Activated CD4-positive, alpha-beta T cell treated with anti-CD3 and anti-CD28 coated beads for 24 hours (primary cell): Measurements from ENCODE around the gene MED10.
"Not testable (repeated sequence)": the region's sequence is repeated elsewhere in the genome, so short reads cannot be mapped to it uniquely, and the experiment has no call there.

Source experiments
- DNase-seq, 2 donors: peaks; one replicate each; pipeline ENCODE4 v3.0.0-alpha.2; 2020; ENCODE audit warnings: low read depth in 2 of 2

Gene MED10

DNA sequence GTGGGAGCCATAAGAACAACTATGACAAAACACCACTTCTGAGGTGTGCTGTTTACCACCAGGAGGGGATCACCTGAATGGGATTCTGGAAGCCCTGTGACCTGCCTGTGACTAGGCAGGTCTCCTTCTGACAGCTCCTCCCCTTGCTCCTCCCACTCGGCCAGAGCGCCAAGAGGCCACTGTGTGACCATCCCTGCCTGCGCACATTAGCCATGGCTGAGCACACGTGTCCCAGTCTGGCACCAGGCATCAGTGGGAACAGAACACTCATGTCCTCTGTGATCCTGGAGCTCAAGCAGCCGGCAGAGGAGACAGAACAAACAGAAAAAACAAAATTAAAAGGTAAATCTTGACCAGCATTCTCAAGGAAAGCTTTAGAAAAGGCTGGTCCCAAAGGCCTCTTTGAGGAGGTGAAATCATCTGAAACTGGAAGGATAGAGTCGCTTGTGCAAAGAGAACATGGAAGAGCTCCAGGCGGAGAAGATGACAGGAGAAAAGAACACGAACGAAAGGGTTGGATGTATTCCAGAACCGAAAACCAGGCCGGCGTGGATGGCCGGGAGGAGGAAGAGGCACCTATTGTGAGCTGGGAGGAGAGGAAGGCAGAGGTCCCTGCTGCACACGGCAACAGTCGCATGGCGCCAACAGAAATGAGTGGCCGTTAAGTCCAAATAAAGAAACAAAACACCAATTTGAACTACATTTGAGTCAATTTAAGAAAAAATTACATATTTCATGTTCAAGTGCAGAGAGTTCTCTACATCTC lies 5.1 kb downstream of the MED10 start:
- no peak for DNase-seq

DNA sequence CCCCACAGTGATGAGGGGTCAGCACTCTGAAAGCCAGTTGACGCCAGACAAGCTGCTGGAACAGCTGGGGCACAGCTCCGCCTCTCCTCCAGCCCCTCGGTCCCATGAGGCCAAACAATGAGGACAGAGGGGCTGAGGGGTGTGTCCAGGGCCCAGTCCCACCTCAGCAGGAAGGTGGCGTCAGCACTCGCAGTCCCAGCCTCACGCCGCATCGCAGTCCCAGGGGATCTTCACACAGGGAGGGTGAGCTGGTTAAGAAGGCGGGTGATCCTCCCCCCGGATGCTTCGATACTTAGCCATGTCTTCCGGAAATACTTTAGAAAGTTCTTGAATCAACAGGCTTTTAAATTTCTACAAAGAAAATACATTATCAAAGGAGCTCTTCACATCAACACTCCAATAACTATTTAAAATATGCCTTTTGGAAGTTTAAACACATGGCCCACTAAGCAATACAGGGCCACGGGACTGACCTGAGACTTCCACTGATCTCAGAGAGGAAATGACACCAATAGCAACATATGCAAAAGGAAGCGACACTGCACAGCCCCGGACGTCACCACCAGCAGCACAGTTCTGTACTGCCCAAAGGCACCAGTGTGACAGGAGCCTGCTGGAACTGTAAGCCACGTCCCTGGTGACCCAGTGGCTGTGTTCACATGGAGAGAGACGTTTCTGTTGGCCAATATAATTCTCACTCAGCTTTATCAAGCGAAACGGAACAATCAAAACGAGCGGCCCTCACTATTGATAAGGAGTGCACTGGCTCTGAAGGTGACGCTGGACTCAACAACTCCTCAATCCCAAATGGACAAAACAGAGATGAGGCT lies 5.9 kb downstream of the MED10 start:
- no peak for DNase-seq

DNA sequence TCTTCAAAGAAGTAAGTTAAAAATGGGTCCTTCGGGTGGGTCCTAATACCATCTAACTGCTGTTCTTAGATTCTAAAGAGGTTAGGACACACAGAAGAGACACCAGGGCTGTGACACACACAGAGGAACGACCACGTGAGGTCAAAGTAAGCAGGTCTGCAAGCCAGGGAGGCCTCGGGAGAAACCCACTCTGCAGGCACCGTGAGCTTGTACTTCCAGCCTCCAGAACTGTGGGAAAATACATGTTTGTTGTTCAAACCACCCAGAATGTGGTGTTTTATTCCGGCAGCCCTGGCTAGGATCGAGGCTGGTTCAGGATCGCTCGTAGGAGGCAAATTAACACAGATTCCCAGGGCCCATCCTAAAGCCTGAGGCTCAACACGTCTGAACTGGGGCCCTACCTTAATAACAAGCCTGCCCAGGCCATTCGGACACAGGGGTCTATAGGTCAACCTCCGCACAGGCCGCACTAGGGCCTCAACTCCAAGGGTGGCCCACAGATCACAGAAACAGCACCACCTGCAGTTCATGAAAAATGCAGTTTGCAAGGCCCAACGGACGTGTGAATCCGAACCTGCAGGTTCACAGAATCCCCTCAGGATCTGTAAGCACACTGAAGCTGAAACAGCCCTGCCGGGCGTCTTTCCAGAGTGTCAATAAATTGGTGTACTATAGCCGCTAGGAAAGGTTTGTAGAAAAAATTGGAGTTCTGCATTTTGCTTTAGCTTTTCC lies 7.1 kb downstream of the MED10 start:
- no peak for DNase-seq

DNA sequence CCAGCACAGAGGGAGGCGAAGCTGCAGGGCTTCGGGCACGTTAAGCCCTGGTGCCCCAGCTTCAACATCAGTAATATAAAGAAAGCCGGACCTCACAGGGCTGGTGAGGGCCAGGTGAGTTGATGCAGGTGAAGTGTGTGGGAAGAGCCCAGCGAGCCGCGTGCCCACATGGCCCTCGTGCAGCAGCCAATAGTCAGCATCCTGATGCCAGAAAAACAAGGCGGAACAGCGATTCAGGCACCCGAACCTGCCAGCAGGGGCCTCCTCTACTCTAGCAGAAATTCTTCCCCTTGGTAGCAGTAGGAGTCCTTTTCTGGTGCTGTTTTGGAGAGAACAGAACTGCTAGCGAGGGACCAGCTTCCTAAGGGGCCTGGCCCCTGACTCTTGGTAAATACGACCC lies 7.8 kb downstream of the MED10 start:
- DNase-seq: no peak

DNA sequence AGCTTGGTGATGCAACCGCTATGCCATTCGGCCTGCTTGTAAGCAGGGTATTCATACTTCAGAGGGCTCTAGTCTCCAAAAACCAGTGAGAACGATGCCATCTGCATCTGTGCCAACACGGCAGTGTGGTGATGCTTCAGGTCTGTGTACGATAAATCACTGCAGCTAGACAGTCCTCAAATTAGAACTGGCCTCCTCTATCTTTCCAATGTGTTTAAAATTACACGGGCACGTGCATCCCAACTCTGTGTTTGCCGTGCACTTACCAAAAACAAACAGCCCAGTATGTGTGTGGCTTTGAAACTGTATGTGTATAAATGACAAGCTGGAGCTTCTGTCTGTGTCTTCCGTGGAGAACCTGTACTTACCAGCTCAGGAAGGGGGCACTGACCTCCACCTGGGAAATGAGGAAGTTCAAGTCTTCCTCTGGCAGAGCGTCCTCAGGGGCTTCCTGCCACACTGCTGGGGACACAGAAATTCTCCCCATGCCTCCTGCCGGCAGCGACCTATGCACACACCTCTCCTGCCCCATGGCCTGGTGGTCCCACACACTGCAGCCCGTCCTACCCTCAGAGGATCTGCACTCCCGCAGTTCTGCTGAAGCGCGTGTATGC lies 12.3 kb downstream of the MED10 start:
- no peak for DNase-seq

DNA sequence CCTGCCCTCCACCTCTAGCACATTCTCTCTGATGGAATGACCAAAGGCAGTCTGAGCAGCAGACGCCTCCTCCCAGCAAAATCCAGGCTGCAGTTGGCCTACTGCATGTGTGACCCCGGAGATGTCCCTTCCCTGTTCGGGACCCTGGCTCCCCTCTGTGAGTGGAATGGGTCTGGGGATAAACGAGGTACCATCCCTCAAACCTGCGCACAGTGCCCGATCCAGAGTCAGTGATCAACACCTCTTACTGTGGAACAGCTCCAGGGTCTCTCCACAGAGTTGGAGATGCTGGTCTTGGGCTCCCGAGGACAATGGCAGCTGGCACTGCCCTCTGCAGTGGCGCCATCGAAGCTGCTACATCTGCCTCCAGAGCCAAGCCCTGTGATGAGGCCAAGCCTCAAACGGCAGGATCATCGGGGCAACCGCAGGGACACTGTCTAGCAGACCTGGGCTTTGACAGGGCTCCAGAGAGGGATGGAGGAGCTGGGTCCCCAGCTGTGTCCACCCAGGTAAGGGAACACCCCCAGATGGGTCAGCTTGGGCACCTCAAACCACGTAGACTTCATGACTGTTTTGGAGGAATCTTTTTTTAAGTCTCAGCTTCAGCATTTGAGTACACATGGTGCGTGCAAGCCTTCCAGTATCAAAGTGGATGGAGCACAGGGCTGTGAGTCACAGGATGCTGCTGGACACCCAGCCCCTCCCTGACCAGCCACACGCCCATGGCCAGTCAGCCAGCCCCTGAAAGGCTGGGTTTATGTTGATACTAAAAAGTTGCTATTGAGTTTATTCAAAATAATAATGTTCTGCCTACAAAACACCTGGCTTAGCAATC lies 13.0 kb downstream of the MED10 start:
- no peak for DNase-seq

DNA sequence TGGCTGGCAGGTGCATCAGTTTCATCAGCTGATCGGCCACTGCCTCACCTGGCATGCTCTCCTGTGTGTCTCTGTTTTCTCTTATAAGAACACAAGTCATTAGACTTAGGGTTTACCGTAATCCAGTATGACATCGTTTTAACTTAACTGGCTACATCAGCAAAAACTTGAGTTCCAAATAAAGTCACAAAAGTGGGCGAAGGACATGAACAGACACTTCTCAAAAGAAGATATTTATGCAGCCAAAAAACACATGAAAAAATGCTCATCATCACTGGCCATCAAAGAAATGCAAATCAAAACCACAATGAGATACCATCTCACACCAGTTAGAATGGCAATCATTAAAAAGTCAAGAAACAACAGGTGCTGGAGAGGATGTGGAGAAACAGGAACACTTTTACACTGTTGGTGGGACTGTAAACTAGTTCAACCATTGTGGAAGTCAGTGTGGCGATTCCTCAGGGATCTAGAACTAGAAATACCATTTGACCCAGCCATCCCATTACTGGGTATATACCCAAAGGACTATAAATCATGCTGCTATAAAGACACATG lies 14.8 kb downstream of the MED10 start:
- not testable (repeated sequence) for DNase-seq

DNA sequence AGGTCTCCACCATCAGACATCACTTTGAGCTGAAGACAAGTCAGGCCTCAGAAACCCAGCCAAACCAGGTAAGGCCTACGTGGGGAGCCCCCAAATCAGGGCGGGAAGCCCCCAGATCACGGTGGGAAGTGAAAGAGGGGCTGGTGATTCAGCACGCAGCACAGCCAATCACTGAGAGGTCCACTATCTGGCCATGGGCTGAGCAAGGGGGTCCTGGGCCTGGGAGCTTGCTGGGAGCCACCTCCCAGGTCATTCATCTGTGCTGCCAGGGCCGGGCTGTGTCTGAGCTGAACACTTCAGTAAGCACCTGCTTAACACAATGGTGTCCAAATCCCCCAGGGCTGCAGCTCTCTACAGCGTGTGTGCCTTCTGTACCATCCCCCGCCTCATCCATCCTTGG lies 15.5 kb downstream of the MED10 start:
- no peak for DNase-seq

DNA sequence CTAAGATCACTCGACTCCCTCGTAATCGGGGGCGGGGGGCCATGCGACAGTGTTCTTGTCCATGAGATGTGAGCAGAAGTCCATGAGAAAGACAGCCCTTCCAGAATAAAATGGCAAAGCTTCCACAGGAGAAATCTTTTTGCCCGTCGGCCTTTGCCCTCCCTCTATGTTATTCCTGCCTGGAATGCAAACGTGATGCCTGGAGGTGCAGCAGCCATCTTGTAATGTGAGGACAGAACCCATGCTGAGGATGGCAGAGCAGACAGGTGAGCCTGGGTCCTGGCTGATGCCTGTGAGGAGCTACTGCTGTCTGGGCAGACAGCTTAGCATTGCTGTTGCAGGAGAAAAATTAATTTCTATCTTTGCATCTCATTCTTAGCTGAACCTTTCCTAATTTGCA lies 17.2 kb downstream of the MED10 start:
- DNase-seq: no peak

DNA sequence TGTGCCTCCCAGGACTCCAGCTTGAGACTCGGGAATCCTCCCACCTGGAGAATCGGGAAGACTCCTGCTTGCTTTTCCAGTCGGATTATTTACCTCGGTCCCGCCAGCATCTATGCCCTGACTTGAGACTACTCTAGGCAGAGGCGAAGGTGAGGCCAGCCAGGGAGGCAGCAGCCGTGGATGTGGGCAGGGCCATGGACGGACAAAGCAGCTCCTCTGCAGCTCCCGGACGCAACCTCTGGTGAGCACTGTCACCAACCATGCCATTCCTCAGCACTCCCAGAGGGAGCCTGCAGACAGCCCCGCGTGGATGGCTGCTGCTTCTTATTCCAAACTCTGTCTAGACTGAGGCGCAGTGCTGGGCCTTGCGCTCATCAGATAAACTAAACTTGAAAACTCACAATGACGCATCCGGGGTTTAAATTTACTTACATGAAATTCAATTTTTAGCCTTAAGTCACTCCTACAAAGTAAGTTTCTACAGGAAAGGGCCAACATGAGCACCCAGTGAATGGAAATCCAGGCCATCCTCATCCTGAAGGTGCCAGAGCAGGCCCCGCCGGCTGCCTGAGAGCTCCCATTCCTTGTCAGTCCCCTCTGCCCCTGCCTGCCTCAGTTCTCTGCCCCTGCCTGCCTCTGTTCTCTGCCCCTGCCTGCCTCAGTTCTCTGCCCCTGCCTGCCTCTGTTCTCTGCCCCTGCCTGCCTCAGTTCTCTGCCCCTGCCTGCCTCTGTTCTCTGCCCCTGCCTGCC lies 17.8 kb downstream of the MED10 start:
- DNase-seq: no peak

DNA sequence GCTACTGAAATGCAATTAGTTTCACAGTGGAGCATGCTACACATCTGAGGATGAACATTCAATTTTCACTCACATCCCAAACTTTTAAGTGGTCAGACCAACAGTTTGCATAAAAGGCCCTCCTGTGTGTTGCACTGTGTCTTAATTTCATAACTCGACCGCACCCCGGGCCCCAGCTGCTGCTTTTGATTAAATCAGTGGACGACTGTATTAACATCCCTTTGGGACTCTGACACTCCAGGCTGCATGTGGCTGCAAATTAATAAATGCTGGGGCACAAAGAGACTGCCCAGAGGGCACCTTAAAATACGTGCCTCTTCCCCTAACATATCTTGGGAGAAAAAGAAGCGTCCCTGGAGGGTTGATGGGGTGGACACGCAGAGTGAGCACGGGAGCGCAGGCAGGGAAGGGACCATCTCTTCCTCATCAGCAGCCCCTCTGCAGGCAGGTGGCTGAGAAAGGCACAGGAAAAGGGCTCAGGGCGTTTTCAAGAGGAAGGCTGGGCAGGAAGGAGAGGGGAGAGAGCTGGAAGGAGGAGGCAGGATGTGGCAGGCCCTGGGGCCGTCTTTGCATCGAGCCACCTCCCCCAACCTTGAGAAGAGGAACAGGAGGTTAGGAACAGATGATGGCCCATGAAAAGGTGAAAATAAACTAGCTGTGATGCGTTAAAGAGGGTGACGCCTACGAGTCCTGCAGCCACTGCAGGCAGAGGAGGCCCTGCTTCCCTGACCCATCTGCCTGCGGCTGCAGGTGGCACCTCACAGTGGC lies 18.6 kb downstream of the MED10 start:
- DNase-seq: no peak

DNA sequence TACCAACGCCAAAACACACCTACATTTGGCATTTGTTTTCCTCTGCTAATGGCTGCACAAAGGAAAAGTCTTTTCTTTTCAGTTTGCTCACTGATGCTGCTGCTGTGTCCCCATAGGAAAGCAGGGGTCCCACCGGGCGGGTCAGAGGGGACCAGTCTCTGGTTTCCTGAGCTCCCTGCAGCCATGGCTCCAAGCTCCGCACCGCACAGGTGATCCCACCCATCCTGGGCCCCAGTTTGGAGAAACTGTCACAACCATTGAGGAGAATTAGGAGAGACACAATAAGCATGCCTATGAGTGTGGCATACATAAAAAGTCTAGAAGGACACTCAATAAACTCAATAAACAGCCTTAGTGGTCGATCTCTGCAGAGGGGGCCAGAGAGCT lies 19.9 kb downstream of the MED10 start:
- DNase-seq: no peak

DNA sequence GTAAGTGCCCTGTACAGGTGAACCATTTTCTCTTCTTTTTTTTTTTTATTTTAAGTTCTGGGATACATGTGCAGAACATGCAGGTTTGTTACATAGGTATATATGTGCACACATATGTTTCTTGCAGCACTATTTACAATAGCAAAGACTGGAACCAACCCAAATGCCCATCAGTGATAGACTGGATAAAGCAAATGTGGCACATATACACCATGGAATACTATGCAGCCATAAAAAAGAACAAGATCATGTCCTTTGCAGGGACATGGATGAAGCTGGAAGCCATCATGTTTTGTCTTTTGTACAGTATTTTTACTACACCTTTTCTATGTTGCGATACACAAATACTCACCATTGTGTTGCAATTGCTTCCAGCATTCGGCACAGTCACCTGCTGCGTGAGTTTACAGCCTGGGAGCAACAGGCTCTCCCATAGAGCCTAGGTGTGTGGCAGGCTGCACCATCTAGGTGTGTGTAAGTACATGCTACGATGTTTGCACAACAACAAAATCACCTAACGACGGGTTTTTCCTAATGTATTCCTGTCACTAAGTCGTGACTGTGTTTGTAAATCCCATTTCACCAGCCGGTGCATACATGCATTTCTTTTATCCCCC lies 20.4 kb downstream of the MED10 start:
- not testable (repeated sequence) for DNase-seq

DNA sequence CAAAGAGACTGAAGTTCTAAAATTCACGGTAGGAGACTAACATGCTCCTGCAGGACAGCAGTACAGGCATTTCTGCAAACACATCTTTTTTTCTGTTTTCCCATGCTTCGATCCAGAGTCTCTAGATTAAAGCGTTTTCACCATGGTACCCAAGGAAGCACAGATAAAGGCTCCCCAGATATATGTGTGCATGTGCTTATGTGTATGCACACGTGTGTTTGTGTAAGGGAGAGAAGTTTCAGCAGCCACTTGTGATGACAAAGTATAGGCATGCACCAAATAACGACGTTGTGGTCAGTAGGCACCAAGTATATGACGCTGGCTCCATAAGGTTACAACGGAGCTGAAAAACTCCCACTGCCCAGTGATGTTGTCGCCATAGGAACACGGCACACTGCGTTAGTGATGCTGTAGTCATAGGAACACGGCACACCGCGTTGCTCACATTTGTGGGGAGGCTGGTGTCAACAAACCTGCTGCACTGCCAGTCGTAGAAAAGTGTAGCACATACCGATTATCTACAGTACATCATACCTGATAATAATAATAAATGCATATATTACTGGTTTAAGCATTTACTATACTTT lies 21.7 kb downstream of the MED10 start:
- DNase-seq: no peak

DNA sequence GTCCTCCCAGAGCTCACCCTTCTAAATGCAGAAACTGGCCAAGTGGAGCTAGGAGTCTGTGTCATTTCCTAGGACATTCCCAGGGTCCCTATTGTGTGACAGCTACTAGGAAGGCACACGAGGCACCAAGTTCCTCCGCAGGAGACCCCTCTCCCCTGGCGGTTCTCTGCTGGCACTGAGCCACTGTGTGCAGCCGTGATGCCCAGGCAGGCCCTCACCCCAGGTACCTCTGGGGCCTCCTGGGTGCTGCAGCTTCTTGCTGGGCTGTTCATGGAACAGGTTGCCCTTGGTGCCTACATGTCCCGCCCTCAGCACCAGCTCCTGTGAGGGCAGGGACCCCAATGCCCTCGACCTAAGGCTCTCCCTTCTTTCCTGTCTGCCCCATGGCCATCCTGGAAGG lies 23.1 kb downstream of the MED10 start:
- no peak for DNase-seq

DNA sequence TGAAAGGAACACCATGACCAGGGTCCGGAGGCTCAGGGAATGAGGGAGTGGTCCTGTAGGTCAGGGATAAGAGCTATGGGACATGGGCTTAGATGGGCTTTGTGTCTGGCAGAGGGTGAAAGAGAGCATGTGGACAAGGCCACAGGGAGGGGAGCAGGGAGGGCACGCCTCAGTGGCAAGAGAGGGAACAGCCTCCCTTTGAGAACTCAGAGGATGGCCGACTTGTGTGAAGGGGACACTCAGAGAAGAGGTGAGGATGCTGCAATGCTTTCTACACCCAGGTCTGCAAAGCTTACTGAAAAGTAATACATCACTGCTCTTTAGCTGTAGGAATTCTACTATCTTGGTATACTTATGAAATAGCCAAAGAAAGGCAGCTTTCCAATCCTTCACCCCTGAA lies 23.5 kb downstream of the MED10 start:
- DNase-seq: no peak

DNA sequence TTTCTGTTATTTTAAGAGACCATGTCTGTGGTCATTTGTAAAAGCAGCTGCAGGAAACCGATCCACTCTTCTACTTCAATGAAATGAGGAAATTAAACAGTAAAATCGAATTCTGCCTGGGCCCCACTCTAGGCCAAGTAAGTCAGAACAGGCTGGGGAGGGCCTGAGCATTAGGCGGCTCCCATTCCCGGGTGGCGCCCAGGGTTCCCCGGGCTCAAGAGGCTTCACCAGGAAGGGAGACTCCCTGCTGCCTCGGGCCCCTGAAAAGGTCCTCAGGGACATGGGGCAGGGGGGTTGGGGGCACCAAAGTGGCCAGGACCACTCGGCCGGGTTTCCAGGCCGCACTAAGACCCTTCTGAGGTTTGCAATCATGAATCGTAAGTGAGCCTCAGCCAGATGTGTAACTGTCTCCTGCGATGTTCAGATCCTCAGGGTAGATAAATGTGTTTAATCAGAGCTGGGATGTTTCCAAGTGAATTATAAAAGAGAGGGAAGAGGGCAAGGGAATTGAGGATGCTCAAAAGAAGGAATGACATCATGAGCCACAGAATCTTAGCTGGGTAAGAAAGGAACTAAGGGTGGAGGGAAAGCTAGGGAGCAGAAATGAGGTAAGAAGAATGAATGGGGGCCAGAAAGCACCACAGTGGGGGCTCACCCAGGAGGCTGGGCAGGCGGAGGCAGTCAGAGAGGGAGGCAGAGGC lies 24.6 kb downstream of the MED10 start:
- no peak for DNase-seq
